ENCODE results near the gene LRP1.

LRP1 gene

DNA sequence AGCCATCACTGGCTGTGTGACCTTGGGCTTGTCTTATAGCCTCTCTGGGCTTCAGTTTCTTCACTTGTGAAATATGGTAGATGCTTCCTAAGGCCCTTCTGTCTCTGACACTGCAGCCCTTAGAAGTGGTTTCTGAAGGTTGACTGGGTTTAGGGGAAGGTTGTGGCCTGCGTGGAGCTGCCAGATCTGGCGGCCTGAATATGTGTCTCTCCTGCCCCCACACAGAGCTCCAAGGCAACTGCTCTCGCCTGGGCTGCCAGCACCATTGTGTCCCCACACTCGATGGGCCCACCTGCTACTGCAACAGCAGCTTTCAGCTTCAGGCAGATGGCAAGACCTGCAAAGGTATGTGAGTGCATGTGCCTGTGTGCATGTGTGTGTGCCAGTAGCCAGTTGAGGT, 15.2 kb downstream of the LRP1 start:
- Histone ChIP-seq H3K4me3 (ENCODE audit: low read depth in 1 of 2, low read length in 1 of 2) (no peak overlapping the region), H3K4me1 (ENCODE audit: control insufficient read depth in 1 of 2, insufficient read depth in 1 of 2, low read depth in 1 of 2, low read length in 1 of 2) (peaks cover 0 to 3% of the 10 kb centered on the region in 2 experiments), H3K9me3 (no peaks in the 10 kb centered on the region), H3K27ac (no peak overlapping the region), H3K27me3 (no peaks in the 10 kb centered on the region), H3K36me3 (no peaks in the 10 kb centered on the region)
- no peak for TF ChIP-seq CTCF (IDR thresholded peaks at IDR 0.05)

DNA sequence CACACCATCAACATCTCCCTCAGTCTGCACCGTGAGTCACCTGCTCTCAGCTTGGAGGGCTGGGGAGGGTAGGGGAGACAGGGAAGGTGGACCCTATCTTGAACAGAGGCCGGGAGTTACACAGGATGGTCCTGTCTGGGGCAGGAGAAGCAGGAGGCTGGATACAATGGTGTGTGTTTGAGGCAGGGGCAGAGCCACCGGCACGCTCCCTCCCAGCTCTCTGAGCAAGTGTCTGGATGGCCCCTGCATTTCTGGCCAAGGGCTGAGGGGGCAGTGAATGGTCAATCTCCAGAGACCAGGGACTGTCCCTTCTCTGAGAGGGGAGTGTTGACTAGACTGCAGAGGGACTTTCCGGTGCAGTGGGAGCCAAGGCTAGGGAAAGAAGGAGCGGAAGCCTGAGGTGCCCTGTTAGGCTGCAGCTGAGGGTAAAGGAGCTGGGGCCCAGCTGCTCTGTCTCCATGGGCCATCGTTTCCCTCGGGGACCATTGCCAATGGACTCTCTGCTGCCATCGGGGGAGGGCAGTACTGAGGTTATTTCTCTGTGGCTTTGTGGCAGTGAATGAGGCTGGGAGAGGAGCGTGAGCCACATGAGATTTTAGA, 17.3 kb downstream of the LRP1 start:
- Histone ChIP-seq H3K36me3 (no peaks in the 10 kb centered on the region), H3K4me1 (ENCODE audit: control insufficient read depth in 1 of 2, insufficient read depth in 1 of 2, low read depth in 1 of 2, low read length in 1 of 2) (peaks cover 11 to 12% of the 10 kb centered on the region in 2 experiments), H3K27me3 (no peaks in the 10 kb centered on the region)

GRCh38 chr12:57146092-57146491, 17.8 kb downstream of the LRP1 start:
- Histone ChIP-seq H3K4me1 (ENCODE audit: control insufficient read depth in 1 of 2, insufficient read depth in 1 of 2, low read depth in 1 of 2, low read length in 1 of 2) (peaks cover 11 to 12% of the 10 kb centered on the region in 2 experiments), H3K36me3 (no peaks in the 10 kb centered on the region), H3K4me3 (ENCODE audit: low read depth in 1 of 2, low read length in 1 of 2) (no peak overlapping the region), H3K27ac (no peak overlapping the region), H3K9me3 (no peaks in the 10 kb centered on the region), H3K27me3 (no peaks in the 10 kb centered on the region)
- no peak for TF ChIP-seq CTCF (IDR thresholded peaks at IDR 0.05)

More for the DNA sequence above, 17.3 kb downstream of the LRP1 start:
- TF ChIP-seq CTCF (IDR thresholded peaks at IDR 0.05): no peak
- H3K4me3 ChIP-seq (ENCODE audit: low read depth in 1 of 2, low read length in 1 of 2): no peak overlapping the region
- no peak overlapping the region for H3K27ac ChIP-seq
- no peaks in the 10 kb centered on the region for H3K9me3 ChIP-seq

DNA sequence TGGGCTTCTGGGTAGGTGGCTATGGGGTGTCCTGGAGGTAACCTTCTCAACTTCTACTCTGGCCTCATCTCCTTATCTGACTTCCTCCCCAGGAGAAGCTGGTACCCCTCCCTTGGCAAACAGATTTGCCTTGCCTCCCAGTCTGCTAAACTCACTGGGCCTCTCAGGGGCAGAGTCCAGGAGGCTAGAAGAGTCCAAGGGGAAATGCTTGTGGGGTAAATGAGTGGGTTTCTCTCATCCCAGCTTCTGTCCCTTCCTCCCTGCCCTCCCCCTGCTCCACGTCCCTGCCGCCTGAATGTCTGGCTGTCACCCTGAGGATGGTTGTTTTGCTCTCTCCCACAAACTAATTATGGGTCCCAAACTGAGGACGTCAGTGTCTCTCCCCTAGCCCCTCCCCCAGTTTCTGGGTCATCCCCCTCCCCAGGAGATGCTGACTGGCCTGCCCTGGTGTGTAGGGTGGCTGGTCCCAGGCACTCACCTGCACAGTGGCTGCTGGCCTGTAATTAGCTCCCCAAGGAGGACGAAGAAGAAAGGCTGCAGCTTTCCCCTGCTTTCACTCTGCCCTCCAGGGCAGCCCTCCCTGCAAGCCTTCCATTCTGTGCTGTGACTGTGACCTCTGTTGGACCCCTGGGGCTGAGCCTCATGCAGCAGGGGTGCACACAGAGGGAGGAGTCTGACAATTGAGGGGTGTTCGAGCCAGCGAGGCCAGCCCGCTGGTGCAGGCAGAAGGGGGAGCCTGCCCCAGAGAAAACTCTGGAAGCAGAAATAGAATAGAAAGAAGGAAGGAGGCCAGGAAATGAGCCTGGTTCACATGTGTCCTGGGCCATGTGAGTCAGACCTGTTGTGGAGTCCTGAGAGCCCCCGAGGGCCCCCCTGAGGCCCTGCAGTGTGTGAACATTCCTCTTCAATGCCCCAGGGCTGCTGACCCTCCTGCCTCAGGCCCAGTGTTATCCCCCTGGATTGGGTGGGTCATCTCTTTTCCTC, 19.0 kb downstream of the LRP1 start, which contains the start of gene LRP1-AS:
Gene LRP1-AS, minus strand, starts transcription at position 659 of the 984 bp plus-strand sequence.
- TF ChIP-seq CTCF (IDR thresholded peaks at IDR 0.05): no peak
- H3K4me3 ChIP-seq (ENCODE audit: low read depth in 1 of 2, low read length in 1 of 2): no peak within 1 kb of the TSS
- H3K27ac ChIP-seq: no peak within 1 kb of the TSS
- no peaks in the 10 kb centered on the region for H3K9me3 ChIP-seq
- no peaks in the 10 kb centered on the region for H3K36me3 ChIP-seq
- H3K4me1 ChIP-seq (ENCODE audit: control insufficient read depth in 1 of 2, insufficient read depth in 1 of 2, low read depth in 1 of 2, low read length in 1 of 2): peaks cover 11 to 12% of the 10 kb centered on the region in 2 experiments
- no peaks in the 10 kb centered on the region for H3K27me3 ChIP-seq

DNA sequence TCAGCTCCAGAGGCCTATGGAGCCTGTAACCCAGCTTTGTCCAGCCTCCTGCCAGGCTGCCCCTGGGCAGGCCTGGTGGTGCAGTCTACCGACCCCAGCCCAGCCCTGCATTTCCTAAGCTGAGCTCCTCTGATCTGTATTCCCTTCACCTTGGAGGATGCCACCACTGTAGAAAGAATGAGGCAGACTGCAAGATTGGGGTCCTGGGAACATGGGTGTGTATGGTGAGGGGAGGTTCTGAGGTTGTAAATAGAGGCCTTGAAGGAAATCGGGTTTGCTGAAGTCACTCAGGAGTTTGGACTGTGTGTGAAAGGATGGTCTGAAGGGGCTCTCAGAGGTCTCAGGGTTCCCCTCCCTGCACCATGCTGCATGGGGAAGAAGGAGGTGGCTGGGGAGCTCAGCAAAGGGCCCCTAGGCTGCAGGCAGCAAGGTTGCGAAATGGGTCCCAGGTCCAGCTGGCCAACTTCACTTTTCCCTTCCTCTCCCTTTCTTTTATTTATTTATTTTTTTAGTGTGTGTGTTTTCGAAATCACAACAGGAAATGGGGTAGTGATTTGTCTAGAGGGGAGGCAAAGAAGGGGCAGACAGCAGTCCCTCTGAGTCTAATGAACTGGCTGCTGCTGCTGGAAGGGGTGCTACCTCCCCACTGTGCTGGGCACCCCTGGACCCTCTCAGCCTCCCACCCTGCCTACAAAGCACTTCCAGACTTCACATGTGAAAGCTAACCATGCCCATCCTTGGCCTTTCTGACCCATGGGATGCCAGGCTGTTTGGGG, 20.4 kb downstream of the LRP1 start:
- no peaks in the 10 kb centered on the region for H3K27me3 ChIP-seq
- no peak overlapping the region for H3K27ac ChIP-seq
- TF ChIP-seq CTCF (IDR thresholded peaks at IDR 0.05): no peak
- no peaks in the 10 kb centered on the region for H3K36me3 ChIP-seq
- H3K4me1 ChIP-seq (ENCODE audit: control insufficient read depth in 1 of 2, insufficient read depth in 1 of 2, low read depth in 1 of 2, low read length in 1 of 2): peaks cover 11 to 16% of the 10 kb centered on the region in 2 experiments
- H3K9me3 ChIP-seq: no peaks in the 10 kb centered on the region
- no peak overlapping the region for H3K4me3 ChIP-seq (ENCODE audit: low read depth in 1 of 2, low read length in 1 of 2)
